OCI-LY1 (cell line): ENCODE measurements around the gene STAT4.

Experiments used
- H2AFZ ChIP-seq: fragments of 200-600 bp; sonication (generic), shearing (Covaris generic); 2 replicates; pipeline ENCODE4 v1.6.0; 2014; ENCODE audit warnings: antibody characterized with exemption, mild to moderate bottlenecking, low read length
- H3F3A ChIP-seq: fragments of 200-600 bp; sonication (generic), shearing (Covaris generic); 2 replicates; pipeline ENCODE4 v1.6.0; 2014; ENCODE audit warnings: mild to moderate bottlenecking, antibody characterized with exemption, low read length, moderate library complexity; ENCODE audit not compliant: insufficient read depth
- H3K27ac ChIP-seq: fragments of 200-600 bp; sonication (generic); 2 replicates; pipeline ENCODE4 v1.5.1; 2014; ENCODE audit warnings: low read length, mixed run types, mild to moderate bottlenecking, low read depth; ENCODE audit not compliant: poor library complexity, severe bottlenecking
- H3K27me3 ChIP-seq: fragments of 200-600 bp; sonication (generic); 2 replicates; pipeline ENCODE4 v1.6.0; 2014; ENCODE audit warnings: antibody characterized with exemption, mild to moderate bottlenecking, low read length, moderate library complexity; ENCODE audit not compliant: insufficient read depth
- H3K36me3 ChIP-seq: fragments of 200-600 bp; sonication (generic); 2 replicates; pipeline ENCODE4 v1.6.1; 2014; ENCODE audit warnings: mild to moderate bottlenecking, antibody characterized with exemption, low read length, moderate library complexity, mixed read lengths; ENCODE audit not compliant: insufficient read depth
- H3K4me1 ChIP-seq: fragments of 200-600 bp; sonication (generic); 2 replicates; pipeline ENCODE4 v1.5.1; 2014; ENCODE audit warnings: mild to moderate bottlenecking, low read length, moderate library complexity; ENCODE audit not compliant: insufficient read depth, severe bottlenecking
- H3K4me2 ChIP-seq: fragments of 200-600 bp; sonication (generic), shearing (Covaris generic); 2 replicates; pipeline ENCODE4 v1.6.1; 2014; ENCODE audit warnings: low read length
- H3K4me3 ChIP-seq: fragments of 200-600 bp; sonication (generic); 2 replicates; pipeline ENCODE4 v1.5.1; 2014; ENCODE audit warnings: low read length, low read depth, mild to moderate bottlenecking, mixed read lengths; ENCODE audit not compliant: poor library complexity, severe bottlenecking
- H3K79me2 ChIP-seq: fragments of 200-600 bp; shearing (Covaris generic); 2 replicates; pipeline ENCODE4 v1.6.1; 2016; ENCODE audit warnings: mixed run types, low read length, mixed read lengths; ENCODE audit not compliant: insufficient read depth
- H3K9ac ChIP-seq: fragments of 200-600 bp; sonication (generic), shearing (Covaris generic); 2 replicates; pipeline ENCODE4 v1.6.1; 2014; ENCODE audit warnings: mild to moderate bottlenecking, low read length, mixed read lengths
- H3K9me2 ChIP-seq: fragments of 200-600 bp; sonication (generic), shearing (Covaris generic); 2 replicates; pipeline ENCODE4 v1.6.1; 2014; ENCODE audit warnings: low read depth, mild to moderate bottlenecking, low read length, mixed read lengths
- H3K9me3 ChIP-seq: fragments of 200-600 bp; shearing (Covaris generic); 2 replicates; pipeline ENCODE4 v1.6.1; 2014; ENCODE audit warnings: low read length, mixed read lengths
- H4K20me1 ChIP-seq: fragments of 200-600 bp; sonication (generic), shearing (Covaris generic); 2 replicates; pipeline ENCODE4 v1.6.0; 2016; ENCODE audit warnings: mild to moderate bottlenecking, low read length; ENCODE audit not compliant: insufficient read depth
- CTCF ChIP-seq: fragments of 200-600 bp; sonication (generic), shearing (Covaris generic); IDR thresholded peaks from 2 replicates; pipeline ENCODE4 v1.5.1; 2017; ENCODE audit warnings: mild to moderate bottlenecking, antibody characterized with exemption, low read length, moderate library complexity, mixed read lengths
- EZH2 ChIP-seq: fragments of 200-600 bp; sonication (generic), shearing (Covaris generic); IDR thresholded peaks from 2 replicates; pipeline ENCODE4 v1.8.0; 2017; ENCODE audit warnings: borderline replicate concordance, mixed run types, mild to moderate bottlenecking, antibody characterized with exemption, low read length, moderate library complexity, mixed read lengths

Gene STAT4

DNA sequence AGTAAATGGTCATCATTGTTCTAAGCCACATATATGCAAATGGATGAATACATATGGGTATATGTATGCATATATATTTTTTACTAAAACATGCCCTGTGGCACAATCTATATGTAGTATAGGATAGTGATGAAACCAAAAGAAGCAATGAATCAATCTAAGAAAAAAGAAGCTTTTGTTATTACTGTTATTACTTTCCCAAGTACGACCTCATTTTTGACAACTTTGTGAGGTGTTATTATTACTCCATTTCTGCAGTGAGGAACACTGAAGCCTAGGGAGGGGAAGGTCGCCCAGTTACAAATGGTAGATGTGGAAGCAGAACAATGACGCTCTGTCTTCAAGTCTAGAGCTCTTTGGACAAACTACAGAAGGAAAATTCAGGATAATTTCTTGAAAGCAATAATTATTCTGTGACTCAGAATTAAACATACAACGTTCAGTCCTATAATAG lies 38.3 kb downstream of the STAT4 start:
- no peak overlapping the region for H3K27ac ChIP-seq
- H3K9me2 ChIP-seq = no peaks in the 10 kb centered on the region
- H3K4me2 ChIP-seq = no peak overlapping the region
- H4K20me1 ChIP-seq = no peaks in the 10 kb centered on the region
- no peaks in the 10 kb centered on the region for H3K36me3 ChIP-seq
- TF ChIP-seq EZH2 = no peak
- no peak for TF ChIP-seq CTCF
- H3K4me1 ChIP-seq = no peaks in the 10 kb centered on the region
- H2AFZ ChIP-seq = no peak overlapping the region
- no peaks in the 10 kb centered on the region for H3F3A ChIP-seq
- H3K27me3 ChIP-seq = no peaks in the 10 kb centered on the region
- H3K9ac ChIP-seq = no peak overlapping the region
- H3K79me2 ChIP-seq = no peaks in the 10 kb centered on the region
- H3K4me3 ChIP-seq = no peak overlapping the region
- no peaks in the 10 kb centered on the region for H3K9me3 ChIP-seq

DNA sequence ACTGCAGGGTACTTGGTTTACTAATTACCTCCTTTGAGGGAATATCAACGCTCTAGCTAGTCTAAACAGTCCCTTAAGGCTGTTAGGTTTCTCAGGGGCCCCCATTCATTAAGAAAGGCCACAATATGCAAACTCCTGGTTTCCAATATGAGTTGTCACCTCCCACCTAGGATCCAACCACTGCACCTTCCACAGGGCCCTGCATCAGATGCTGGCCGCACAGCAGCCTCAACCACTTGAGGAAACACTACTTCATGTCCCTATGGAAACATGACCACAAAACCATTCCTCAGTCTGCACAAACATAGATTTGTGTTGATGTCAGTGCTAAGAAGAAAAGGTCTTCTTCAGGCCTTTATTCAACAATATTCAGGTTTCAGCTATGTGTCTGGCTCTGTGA lies 40.9 kb downstream of the STAT4 start:
- H3K27me3 ChIP-seq = no peaks in the 10 kb centered on the region
- no peaks in the 10 kb centered on the region for H3K4me1 ChIP-seq
- no peak overlapping the region for H3K4me3 ChIP-seq
- no peak overlapping the region for H3K27ac ChIP-seq
- no peaks in the 10 kb centered on the region for H3K79me2 ChIP-seq
- no peaks in the 10 kb centered on the region for H3K9me3 ChIP-seq
- no peaks in the 10 kb centered on the region for H3F3A ChIP-seq
- H2AFZ ChIP-seq = no peak overlapping the region
- H3K9me2 ChIP-seq = no peaks in the 10 kb centered on the region
- H3K4me2 ChIP-seq = no peak overlapping the region
- no peaks in the 10 kb centered on the region for H3K36me3 ChIP-seq
- TF ChIP-seq CTCF (no peak), EZH2 (no peak)
- H3K9ac ChIP-seq = no peak overlapping the region
- no peaks in the 10 kb centered on the region for H4K20me1 ChIP-seq

- H4K20me1 ChIP-seq = no peaks in the 10 kb centered on the region
- no peaks in the 10 kb centered on the region for H3K9me3 ChIP-seq
- no peaks in the 10 kb centered on the region for H3K9me2 ChIP-seq
- H3K9ac ChIP-seq = no peak overlapping the region
- H3K27me3 ChIP-seq = no peaks in the 10 kb centered on the region
- H3K79me2 ChIP-seq = no peaks in the 10 kb centered on the region
- H3K4me1 ChIP-seq = no peaks in the 10 kb centered on the region
- H2AFZ ChIP-seq = no peak overlapping the region
- no peak overlapping the region for H3K4me3 ChIP-seq
- H3F3A ChIP-seq = no peaks in the 10 kb centered on the region
- H3K27ac ChIP-seq = no peak overlapping the region
- TF ChIP-seq EZH2 = no peak
- TF ChIP-seq CTCF = no peak
- no peaks in the 10 kb centered on the region for H3K36me3 ChIP-seq
- no peak overlapping the region for H3K4me2 ChIP-seq
Observed at GRCh38 chr2:191108331-191108730, 42.5 kb downstream of the STAT4 start.
